Activated naive CD8-positive, alpha-beta T cell treated with anti-CD3 and anti-CD28 coated beads for 36 hours (primary cell): ENCODE results near the gene NPAS2. TPM values are rescaled to one million over a fixed set of nuclear protein-coding genes. Genes with fewer than 3 reads are reported as not detected.
A peak's percentile ranks its signal among the peaks of the same experiment; 100 is the strongest.

ENCODE experiments used
- DNase-seq: peaks from one replicate; pipeline ENCODE4 v3.0.0; 2021
- H3K27ac Mint-ChIP-seq: one replicate; pipeline ENCODE4 v1.8.0; 2022; ENCODE audit warnings: mild to moderate bottlenecking, moderate library complexity, mixed read lengths
- H3K27me3 Mint-ChIP-seq: one replicate; pipeline ENCODE4 v1.8.0; 2022; ENCODE audit warnings: mild to moderate bottlenecking, mixed read lengths
- H3K36me3 Mint-ChIP-seq: one replicate; pipeline ENCODE4 v1.8.0; 2021; ENCODE audit warnings: mild to moderate bottlenecking, mixed read lengths
- H3K4me1 Mint-ChIP-seq: one replicate; pipeline ENCODE4 v1.8.0; 2021; ENCODE audit warnings: mixed read lengths
- H3K4me3 Mint-ChIP-seq: one replicate; pipeline ENCODE4 v1.8.0; 2022; ENCODE audit warnings: mild to moderate bottlenecking, moderate library complexity, mixed read lengths
- H3K9me3 Mint-ChIP-seq: one replicate; pipeline ENCODE4 v1.8.0; 2022; ENCODE audit warnings: mixed read lengths
- total RNA-seq, 2 experiments: library from RNA; stranded (reverse); gene quantifications; one replicate each; pipeline ENCODE4 v1.2.3, GENCODE V29; 2021

Gene NPAS2
- total RNA-seq, 2 experiments from 2014 or later = 7.3 to 9.3 TPM

- Mint-ChIP-seq H3K4me3 (no peak overlapping the region), H3K27ac (no peak overlapping the region), H3K4me1 (peaks cover 24% of the 10 kb centered on the region), H3K36me3 (peaks cover 5% of the 10 kb centered on the region), H3K9me3 (no peaks in the 10 kb centered on the region), H3K27me3 (no peaks in the 10 kb centered on the region)
- DNase-seq = peak; percentile 24
Measured at GRCh38 chr2:100953406-100954043, 133.6 kb downstream of the NPAS2 start.

- Mint-ChIP-seq H3K9me3 (no peaks in the 10 kb centered on the region), H3K27ac (no peak overlapping the region), H3K27me3 (no peaks in the 10 kb centered on the region), H3K4me1 (peaks cover 24% of the 10 kb centered on the region), H3K36me3 (peaks cover 5% of the 10 kb centered on the region), H3K4me3 (no peak overlapping the region)
- DNase-seq = no peak
Measured at GRCh38 chr2:100954044-100954420, 134.1 kb downstream of the NPAS2 start.

GRCh38 chr2:100955226-100955625, 135.3 kb downstream of the NPAS2 start:
- no peak overlapping the region for H3K4me3 Mint-ChIP-seq
- H3K27me3 Mint-ChIP-seq = no peaks in the 10 kb centered on the region
- no peaks in the 10 kb centered on the region for H3K9me3 Mint-ChIP-seq
- no peak for DNase-seq
- H3K4me1 Mint-ChIP-seq = peaks cover 24% of the 10 kb centered on the region
- no peak overlapping the region for H3K27ac Mint-ChIP-seq
- peaks cover 5% of the 10 kb centered on the region for H3K36me3 Mint-ChIP-seq

- Mint-ChIP-seq H3K36me3 (peaks cover 5% of the 10 kb centered on the region), H3K4me1 (peaks cover 23% of the 10 kb centered on the region), H3K4me3 (no peak overlapping the region), H3K27ac (no peak overlapping the region), H3K9me3 (no peaks in the 10 kb centered on the region), H3K27me3 (no peaks in the 10 kb centered on the region)
- DNase-seq = no peak
Measured at GRCh38 chr2:100956081-100956480, 136.1 kb downstream of the NPAS2 start.

GRCh38 chr2:100957996-100958653, 138.2 kb downstream of the NPAS2 start:
- no peak overlapping the region for H3K27ac Mint-ChIP-seq
- H3K27me3 Mint-ChIP-seq = no peaks in the 10 kb centered on the region
- peaks cover 8% of the 10 kb centered on the region for H3K4me1 Mint-ChIP-seq
- no peaks in the 10 kb centered on the region for H3K36me3 Mint-ChIP-seq
- no peaks in the 10 kb centered on the region for H3K9me3 Mint-ChIP-seq
- no peak overlapping the region for H3K4me3 Mint-ChIP-seq
- no peak for DNase-seq

GRCh38 chr2:100959225-100959880, 139.4 kb downstream of the NPAS2 start:
- H3K9me3 Mint-ChIP-seq = no peaks in the 10 kb centered on the region

GRCh38 chr2:100960688-100961087, 140.7 kb downstream of the NPAS2 start:
- no peaks in the 10 kb centered on the region for H3K27me3 Mint-ChIP-seq
- H3K4me3 Mint-ChIP-seq = no peak overlapping the region
- H3K4me1 Mint-ChIP-seq = peaks cover 3% of the 10 kb centered on the region
- H3K9me3 Mint-ChIP-seq = no peaks in the 10 kb centered on the region
- H3K27ac Mint-ChIP-seq = no peak overlapping the region
- no peaks in the 10 kb centered on the region for H3K36me3 Mint-ChIP-seq
- DNase-seq = no peak

More at GRCh38 chr2:100959225-100959880, 139.4 kb downstream of the NPAS2 start:
- no peak overlapping the region for H3K4me3 Mint-ChIP-seq
- H3K27me3 Mint-ChIP-seq = no peaks in the 10 kb centered on the region
- H3K4me1 Mint-ChIP-seq = peaks cover 2% of the 10 kb centered on the region
- no peak overlapping the region for H3K27ac Mint-ChIP-seq
- no peaks in the 10 kb centered on the region for H3K36me3 Mint-ChIP-seq
- no peak for DNase-seq

- peaks cover 3% of the 10 kb centered on the region for H3K4me1 Mint-ChIP-seq
- no peak for DNase-seq
- H3K9me3 Mint-ChIP-seq = no peaks in the 10 kb centered on the region
- no peak overlapping the region for H3K4me3 Mint-ChIP-seq
- H3K27ac Mint-ChIP-seq = no peak overlapping the region
- no peaks in the 10 kb centered on the region for H3K27me3 Mint-ChIP-seq
- H3K36me3 Mint-ChIP-seq = no peaks in the 10 kb centered on the region
Measured at GRCh38 chr2:100962366-100963025, 142.6 kb downstream of the NPAS2 start.

GRCh38 chr2:100963026-100963375, 143.1 kb downstream of the NPAS2 start:
- no peaks in the 10 kb centered on the region for H3K9me3 Mint-ChIP-seq
- no peak for DNase-seq
- H3K4me1 Mint-ChIP-seq = peaks cover 3% of the 10 kb centered on the region
- H3K27ac Mint-ChIP-seq = no peak overlapping the region
- no peaks in the 10 kb centered on the region for H3K36me3 Mint-ChIP-seq
- H3K4me3 Mint-ChIP-seq = no peak overlapping the region
- H3K27me3 Mint-ChIP-seq = no peaks in the 10 kb centered on the region

- Mint-ChIP-seq H3K27me3 (no peaks in the 10 kb centered on the region), H3K9me3 (no peaks in the 10 kb centered on the region), H3K36me3 (no peaks in the 10 kb centered on the region), H3K27ac (no peak overlapping the region), H3K4me3 (no peak overlapping the region), H3K4me1 (peaks cover 3% of the 10 kb centered on the region)
- DNase-seq = no peak
Measured at GRCh38 chr2:100964222-100964621, 144.3 kb downstream of the NPAS2 start.

GRCh38 chr2:100964681-100965169, 144.8 kb downstream of the NPAS2 start:
- H3K9me3 Mint-ChIP-seq = no peaks in the 10 kb centered on the region
- peaks cover 3% of the 10 kb centered on the region for H3K4me1 Mint-ChIP-seq

GRCh38 chr2:100965596-100965995, 145.7 kb downstream of the NPAS2 start:
- no peaks in the 10 kb centered on the region for H3K27me3 Mint-ChIP-seq
- H3K27ac Mint-ChIP-seq = no peak overlapping the region
- no peaks in the 10 kb centered on the region for H3K9me3 Mint-ChIP-seq
- no peak overlapping the region for H3K4me3 Mint-ChIP-seq
- no peaks in the 10 kb centered on the region for H3K36me3 Mint-ChIP-seq
- H3K4me1 Mint-ChIP-seq = peaks cover 3% of the 10 kb centered on the region
- no peak for DNase-seq

More at GRCh38 chr2:100964681-100965169, 144.8 kb downstream of the NPAS2 start:
- H3K27ac Mint-ChIP-seq = no peak overlapping the region
- H3K4me3 Mint-ChIP-seq = no peak overlapping the region
- H3K36me3 Mint-ChIP-seq = no peaks in the 10 kb centered on the region
- DNase-seq = no peak
- H3K27me3 Mint-ChIP-seq = no peaks in the 10 kb centered on the region

GRCh38 chr2:100967716-100968115, 147.8 kb downstream of the NPAS2 start:
- H3K27ac Mint-ChIP-seq = no peak overlapping the region
- H3K9me3 Mint-ChIP-seq = no peaks in the 10 kb centered on the region
- H3K27me3 Mint-ChIP-seq = no peaks in the 10 kb centered on the region

GRCh38 chr2:100968146-100969145, 148.5 kb downstream of the NPAS2 start:
- Mint-ChIP-seq H3K27ac (no peak overlapping the region), H3K9me3 (no peaks in the 10 kb centered on the region), H3K4me3 (no peak overlapping the region), H3K4me1 (peaks cover 3% of the 10 kb centered on the region), H3K27me3 (no peaks in the 10 kb centered on the region), H3K36me3 (no peaks in the 10 kb centered on the region)
- no peak for DNase-seq

More at GRCh38 chr2:100967716-100968115, 147.8 kb downstream of the NPAS2 start:
- peaks cover 3% of the 10 kb centered on the region for H3K4me1 Mint-ChIP-seq
- no peak overlapping the region for H3K4me3 Mint-ChIP-seq
- H3K36me3 Mint-ChIP-seq = no peaks in the 10 kb centered on the region
- no peak for DNase-seq
